ENCODE data around the gene CCDC78.
"Not testable (repeated sequence)": the region's sequence is repeated elsewhere in the genome, so short reads cannot be mapped to it uniquely, and the experiment has no call there.

The CCDC78 gene

DNA sequence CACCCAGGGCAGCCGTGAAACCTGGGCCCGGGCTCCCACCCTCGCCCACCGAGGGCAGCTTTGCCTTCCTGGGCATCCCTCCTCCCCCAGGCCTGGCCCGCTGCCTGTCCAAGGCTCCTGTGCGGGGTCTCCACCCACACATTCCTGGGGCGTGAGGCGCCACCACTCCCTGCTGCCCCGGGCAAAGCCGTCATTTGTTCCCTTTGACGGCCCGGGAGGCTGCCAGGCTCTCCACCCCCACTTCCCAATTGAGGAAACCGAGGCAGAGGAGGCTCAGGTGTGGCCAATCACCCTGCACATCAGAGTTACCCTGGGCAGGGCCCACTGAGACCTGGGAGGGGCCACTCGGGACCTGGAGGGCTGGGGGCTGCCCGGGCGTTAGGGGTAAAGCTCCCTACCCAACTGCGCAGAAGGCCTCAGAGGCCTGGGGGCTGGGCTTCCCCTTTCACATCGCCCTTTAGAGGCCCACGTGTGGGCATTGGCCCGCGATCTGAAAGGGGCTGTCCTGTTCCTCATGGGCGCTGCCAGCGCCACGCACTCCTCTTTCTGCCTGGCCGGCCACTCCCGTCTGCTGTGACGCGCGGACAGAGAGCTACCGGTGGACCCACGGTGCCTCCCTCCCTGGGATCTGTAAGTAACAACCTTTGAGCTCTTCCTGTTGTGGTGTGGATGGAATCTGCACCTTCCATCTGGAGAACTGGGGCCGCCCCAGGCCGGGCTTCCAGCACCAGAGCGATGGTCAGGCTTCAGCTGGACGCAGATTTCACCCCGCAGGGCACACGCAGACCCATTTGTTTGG, 34.5 kb upstream of the CCDC78 start, which contains the start of gene MSLN:
Gene MSLN (plus strand): TSS at position 190 of the 799 bp plus-strand sequence. CDS start 1,947 bp downstream, outside the sequence.
- no peak for DNase-seq

DNA sequence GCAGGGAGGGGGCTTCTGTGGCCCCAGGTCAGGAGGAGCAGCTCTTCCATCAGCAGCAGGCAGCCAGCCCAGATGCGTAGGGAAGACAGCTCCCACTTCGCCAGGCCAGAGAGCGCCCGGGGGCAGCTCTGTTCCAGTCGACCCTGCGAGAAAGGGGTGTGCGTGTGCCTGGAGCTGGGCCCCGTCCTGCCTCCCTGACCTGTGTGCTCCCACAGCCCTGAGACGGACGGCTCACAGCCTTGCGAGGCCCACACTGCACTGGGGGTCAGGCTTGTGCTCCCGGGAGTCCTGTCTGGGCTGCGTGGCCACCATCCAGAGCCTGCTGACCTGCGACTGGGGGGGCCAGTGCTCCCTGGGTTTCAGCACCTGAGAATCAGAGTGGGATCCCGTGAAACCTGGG, 33.8 kb upstream of the CCDC78 start:
- DNase-seq: no peak

DNA sequence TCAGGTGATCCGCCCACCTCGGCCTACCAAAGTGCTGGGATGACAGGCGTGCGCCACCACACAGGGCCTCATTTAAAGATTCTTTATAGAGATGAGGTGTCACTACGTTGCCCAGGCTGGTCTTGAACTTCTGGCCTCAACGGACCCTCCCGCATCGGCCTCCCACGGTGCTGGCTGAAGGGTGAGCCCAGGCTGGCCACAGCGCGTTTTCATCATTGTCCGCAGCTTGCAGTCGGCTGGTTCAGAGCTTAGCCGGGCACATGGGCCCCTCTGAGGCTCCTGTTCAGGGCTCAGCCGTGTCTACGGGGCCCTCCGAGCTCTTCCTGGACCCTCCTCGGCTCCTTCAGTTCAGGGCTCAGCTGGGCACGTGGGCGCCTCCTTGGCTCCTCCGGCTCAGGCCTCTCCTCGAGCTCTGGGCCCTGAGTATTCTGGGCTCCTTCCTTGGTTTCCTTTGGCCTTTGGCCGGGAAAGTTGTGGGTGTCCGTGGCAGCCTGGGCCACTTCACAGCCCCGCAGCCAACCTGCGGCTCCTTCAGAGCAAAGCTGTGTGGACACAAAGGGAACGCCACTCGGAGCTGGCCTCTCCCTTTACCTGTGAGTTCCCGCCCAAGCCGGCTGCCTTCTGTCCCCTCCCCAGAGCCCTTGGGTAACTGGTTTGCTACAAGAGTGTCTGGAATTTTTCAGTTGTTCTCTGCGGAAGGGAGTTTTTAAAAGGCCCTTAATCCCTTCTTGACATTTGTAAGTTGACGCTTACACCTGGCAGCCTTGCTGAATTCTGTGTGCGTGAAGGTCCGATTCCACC, 33.1 kb upstream of the CCDC78 start:
- no peak for DNase-seq

DNA sequence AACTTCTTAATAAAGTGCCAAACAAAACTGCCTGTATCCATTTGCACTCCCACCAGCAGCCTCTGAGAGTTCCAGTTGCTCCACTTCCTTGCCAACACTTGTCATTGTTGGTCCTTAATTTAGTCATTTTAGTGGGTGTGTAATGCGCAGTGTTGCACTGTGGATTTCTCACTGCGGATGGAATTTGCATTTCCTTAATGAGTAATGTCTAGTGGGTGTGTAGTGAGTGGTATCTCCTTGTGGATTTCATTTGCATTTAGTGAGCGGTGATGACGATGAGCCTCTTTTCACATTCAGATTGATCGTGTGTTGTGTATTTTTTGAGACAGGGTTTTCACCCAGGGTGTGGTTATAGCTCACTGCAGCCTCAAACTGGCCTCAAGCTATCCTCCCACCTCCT, 30.2 kb upstream of the CCDC78 start:
- no peak for DNase-seq

DNA sequence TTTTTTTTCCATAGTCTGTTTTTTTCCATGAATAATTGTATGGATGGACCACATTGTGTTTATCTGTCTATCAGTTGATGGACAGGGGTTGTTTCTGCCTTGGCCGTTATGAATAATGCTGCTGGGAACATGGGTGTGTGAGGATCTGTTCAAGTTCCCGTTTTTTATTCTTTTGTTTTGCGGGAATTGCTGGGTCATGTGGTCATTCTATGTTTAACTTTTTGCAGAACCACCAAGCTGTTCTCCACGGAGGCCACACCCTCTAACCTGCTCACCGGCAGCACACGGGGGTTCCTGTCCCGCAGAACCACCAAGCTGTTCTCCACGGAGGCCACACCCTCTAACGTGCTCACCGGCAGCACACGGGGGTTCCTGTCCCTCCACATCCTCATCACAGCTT, 28.4 kb upstream of the CCDC78 start:
- no peak for DNase-seq

DNA sequence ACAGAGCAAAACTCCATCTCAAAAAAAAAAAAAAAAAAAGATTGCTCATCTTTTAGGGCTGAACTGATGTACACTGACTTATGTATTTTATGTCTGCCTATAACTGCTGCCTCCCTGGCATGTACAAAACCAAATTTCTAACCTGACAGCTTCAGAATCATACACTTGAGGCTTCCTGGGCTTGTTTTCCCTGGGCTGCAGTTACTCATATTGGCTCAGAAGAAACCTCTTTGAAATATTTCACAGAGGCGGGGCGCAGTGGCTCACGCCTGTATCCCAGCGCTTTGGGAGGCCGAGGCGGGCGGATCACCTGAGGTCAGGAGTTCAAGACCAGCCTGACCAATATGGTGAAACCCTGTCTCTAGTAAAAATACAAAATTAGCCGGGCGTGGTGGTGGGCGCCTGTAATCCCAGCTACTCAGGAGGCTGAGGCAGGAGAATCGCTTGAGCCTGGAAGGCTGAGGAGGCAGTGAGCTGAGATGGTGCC, 27.9 kb upstream of the CCDC78 start:
- DNase-seq: not testable (repeated sequence)

DNA sequence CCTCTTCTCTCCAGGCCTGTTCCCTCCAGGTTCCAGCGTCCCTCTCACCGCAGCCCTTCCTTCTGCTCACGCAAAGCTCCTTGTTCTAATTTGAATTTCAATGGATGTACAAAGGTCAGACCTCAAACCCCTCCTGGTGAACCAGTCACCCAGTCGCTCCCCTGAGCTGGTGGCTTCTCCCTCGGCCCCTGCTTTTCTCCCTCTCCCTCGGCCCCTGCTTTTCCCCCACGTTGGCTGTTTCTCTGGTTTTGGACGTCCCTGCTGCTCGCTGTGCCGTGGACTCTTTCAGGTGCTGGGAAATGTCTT, 25.7 kb upstream of the CCDC78 start:
- DNase-seq: no peak

DNA sequence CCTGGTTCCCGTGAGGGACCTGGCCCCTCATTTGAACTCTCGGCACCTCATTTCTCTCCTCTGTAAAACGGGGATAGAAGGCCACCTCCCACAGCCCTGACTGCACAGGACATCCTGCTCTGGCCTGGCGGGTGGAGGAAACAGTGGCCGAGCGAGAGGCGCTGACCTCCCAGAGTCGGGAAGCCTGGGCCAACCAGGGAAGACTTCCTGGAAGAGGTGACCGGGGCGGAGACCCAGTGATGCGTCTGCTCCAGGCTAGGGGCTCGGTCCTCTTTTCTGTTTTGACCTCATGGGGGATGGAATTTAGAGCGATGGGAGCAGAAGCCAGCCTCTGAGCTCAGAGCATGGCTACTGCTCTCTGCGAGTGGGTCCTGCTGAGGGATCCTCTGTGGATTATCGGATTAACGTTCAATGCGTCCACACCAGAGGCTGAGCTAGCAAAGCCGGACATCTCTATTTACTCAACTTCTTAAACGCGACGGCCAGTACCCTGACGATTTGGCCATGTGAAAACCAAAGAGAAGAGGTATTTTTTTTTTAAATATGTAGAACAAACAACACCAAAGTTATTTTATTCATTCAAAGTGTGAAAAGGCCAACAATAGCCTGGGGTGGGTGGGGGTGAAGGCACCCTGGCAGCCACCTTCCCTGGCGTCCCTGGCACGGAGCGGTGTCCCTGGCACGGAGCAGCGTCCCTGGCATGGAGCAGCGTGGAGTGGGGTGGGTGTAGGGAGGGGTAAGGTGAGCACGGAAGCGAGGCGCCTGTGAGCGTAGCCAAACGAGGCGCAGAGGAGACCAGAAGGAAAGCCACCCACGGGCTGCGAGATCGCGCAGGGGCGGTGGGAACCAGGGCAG, 25.1 kb upstream of the CCDC78 start:
- no peak for DNase-seq

DNA sequence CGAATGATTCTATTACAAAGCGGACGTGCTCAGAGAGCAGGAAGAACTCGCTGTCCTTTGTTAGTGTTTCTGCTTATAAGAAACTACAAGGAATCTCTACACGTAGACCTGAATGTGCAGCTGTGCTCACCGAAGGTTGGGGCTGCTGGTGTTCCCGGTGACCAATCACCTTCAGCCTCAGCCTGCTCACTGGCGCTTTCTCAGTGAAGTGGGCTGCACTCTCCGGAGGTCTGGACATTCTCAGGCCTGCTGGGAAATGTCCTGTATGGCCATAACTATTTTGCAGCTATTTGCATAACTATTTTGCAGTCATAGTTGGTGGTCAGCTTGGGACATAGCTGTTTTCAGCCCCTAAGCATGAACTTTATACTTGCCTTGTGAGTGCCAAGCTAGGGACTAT, 24.2 kb upstream of the CCDC78 start:
- no peak for DNase-seq

DNA sequence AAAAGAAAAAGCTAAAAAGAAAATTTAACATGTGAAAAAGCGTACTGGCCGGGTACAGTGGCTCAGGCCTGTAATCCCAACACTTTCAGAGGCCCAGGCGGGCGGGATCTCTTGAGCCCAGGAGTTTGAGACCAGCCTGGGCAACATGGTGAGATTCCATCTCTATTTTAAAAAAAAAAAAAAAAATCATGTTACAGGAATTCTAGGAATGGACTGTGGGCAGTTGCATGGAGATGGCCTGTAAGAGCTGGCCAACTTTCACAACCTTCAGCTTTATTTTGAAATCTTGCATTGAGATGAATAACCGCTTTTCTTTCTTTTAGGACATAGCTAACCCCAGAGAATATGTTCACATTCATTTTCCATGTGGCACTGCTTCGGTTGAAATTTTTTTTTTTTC, 22.8 kb upstream of the CCDC78 start:
- DNase-seq: no peak

DNA sequence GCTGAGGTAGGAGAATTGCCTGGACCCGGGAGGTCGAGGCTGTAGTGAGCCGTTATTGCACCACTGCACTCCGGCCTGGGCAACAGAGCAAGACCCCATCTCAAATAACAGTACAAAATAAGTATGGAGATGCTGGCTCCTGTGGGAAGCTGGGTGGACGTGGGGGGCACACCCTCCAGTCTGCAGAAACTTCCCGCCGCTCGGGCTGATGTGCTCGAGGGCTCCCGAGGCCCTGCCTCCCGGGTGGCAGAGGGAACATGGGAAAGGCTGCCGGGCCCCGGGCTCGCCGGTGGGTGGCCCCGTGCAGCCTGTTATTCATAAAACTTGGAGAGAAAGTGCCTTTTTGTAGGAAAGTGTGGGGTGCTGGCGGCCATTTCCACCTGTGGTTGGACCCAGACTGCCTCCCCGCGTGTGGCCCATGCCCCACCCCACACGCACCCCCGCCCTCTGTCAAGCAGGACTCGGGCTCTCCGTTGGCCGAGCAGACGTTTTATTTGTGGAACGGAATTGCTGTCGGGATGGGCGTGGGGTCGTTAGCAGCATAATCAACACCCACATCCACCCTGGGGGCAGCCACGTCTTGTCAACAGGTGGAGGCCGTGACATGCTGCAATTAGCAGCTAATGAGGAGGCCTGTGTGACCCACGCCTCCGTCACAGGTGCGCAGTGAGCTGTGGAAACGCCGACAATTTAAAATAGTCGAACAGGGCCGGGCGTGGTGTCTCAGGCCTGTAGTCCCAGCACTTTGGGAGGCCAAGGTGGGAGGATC, 21.9 kb upstream of the CCDC78 start:
- DNase-seq: no peak

DNA sequence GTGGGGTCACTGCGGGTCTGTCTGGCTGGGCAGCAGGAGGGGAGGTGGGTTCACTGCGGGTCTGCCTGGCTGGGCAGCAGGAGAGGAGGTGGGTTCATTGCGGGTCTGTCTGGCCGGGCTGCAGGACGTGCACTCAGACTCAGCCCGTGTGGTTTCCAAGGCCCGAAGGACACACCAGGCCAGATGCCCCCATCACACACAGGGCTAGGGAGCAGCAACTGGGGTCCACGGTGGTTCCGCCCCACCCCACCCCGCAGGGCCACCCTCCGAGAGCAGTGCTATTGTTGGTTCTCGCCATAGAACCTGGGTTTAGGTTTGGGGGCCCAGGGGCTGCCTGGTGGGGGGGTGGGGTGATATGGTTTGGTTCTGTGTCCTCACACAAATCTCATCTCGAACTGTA, 20.4 kb upstream of the CCDC78 start:
- DNase-seq: no peak

DNA sequence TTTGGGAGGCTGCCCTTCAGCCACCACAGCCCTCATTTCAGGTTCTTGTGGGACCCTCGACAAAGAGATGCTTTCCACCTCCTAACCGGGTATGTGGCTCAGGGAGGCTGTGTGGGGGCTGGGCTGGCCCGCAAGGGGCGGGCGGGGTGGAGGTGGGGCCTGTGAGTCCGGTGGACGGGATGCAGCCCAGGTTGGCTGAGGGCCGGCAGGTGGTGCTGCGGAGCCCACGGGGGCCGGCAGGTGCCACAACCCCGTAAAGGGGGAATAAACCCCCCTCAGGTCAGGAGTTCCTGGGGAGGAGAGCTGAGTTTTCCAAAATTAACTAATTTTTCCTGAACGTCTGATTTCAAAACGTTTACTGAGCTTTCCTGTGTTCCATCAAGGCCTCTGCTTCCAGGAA, 19.5 kb upstream of the CCDC78 start:
- no peak for DNase-seq

DNA sequence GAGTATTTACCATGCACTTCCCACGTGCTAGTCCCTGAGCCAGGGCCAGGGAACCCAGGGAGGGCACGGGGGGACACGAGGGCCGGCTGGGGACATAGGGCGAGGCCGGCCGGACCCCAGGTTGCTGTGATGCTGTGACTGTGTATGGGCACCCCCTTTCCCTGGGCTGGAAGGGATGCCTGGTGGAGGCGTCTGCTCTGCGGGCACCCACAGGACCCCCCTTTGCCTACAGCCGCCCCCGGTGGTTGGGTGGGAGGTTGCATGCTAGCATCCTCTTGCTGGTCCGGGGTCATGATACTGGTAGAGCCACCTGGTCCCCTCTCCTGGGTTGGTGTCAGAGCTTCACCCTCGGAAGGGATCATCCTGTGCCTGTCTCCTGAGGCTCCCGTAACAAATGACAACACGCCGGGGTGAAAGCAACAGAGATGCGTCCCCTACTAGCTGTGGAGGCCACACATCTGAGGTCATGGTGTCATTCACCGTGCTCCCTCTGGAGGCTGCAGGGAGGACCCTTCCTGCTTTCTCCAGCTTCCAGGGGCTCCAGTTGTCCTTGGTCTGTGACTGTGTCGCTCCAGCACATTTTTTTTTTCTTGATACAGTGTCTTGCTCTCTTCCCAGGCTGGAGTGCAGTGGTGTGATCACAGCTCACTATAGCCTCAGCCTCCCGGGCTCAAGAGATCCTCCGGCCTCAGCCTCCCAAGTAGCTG, 17.7 kb upstream of the CCDC78 start:
- DNase-seq: no peak

DNA sequence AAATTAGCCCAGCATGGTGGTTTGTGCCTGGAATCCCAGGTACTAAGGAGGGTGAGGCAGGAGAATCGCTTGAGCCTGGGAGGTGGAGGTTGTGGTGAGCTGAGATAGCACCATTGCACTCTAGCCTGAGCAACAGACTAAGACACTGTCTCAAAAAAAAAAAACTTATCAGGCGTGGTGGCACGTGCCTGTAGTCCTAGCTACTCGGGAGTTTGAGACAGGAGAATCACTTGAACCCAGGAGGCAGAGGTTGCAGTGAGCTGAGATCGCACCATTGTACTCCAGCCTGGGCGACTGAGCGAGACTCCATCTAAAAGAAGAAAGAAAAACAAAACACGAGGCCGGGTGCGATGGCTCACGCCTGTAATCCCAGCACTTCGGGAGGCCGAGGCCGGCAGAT, 16.7 kb upstream of the CCDC78 start:
- not testable (repeated sequence) for DNase-seq

DNA sequence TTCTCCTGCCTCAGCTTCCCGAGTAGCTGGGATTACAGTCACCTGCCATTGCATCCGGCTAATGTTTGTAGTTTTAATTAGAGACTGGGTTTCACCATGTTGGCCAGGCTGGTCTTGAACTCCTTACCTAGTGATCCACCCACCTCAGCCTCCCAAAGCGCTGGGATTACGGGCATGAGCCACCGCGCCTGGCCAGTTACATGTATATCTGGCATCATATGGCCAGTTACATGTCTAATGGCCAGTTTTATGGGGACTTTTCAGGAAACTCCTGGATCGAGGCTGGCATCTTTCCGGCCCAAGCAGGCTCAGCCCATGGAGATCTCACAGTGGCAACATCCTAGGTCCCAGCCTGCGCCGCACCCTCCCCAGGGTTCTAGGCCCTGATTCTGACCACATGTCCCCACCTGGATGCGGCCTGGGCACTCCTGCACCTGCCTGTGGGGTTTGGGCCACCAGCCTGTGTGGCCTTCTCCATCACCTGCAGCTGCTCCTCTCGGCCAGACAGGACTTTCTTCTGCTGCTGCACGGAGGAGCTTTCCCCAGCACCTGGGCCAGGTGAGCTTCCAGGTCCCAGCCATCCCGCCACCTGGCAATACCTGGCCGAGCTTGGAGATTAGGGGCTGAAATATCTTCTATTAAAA, 15.9 kb upstream of the CCDC78 start:
- DNase-seq: no peak

DNA sequence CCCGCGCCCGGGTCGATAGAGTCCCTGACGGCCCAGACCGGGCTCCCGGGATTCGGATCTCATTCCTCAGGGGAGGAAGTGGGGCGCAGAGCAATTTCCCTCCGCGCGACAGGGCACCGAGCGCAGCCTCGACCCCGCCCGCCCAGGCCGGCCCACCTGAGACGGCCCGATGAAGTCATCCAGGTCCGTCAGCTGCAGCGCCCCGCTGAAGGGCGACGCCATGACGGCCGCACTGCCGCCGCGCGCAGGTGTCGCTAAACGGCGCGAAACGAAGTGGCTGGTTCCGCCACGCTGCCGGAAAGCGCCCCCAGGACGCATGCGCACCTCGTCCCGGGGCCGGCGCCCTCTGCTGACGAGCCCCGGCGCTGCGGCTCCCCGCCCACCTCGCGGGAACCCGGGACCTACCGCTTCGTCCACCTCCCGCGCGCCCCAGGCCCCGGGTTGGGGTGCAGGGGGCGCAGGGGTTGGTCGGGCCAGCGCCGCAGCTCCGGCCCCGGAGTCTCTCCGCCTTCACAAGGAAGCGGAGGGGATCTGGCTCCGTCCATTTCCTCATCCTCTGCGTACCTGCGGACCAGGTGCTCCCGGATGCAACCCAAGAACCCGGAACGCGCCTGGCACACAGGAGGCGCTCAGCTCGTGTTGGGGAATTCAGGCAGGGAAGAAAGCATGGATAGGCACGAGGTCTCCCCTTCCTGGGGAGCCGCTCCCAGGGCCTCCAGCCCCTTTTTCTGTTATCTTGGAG, 14.7 kb upstream of the CCDC78 start, which contains the start of gene CIAO3:
Gene CIAO3 (minus strand): TSS at position 234 of the 742 bp plus-strand sequence. CDS start 12 bp downstream, at position 222.
- DNase-seq: peak; percentile 68

DNA sequence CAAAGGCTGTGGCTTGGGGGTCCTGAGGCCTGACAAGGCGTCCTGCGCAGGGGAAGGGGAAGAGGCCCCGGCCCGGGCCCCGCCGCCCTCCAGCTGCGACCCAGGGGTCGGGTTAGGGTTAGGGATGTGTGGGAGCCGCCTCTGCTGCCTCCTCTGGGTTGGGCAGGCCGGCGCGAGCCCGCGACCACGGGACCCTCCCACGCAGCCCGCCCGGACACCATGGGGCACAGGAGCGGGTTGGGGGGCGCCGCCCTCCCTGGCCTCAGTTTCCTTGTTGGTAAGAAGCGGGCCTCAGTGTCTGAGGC, 14.2 kb upstream of the CCDC78 start:
- DNase-seq: no peak

DNA sequence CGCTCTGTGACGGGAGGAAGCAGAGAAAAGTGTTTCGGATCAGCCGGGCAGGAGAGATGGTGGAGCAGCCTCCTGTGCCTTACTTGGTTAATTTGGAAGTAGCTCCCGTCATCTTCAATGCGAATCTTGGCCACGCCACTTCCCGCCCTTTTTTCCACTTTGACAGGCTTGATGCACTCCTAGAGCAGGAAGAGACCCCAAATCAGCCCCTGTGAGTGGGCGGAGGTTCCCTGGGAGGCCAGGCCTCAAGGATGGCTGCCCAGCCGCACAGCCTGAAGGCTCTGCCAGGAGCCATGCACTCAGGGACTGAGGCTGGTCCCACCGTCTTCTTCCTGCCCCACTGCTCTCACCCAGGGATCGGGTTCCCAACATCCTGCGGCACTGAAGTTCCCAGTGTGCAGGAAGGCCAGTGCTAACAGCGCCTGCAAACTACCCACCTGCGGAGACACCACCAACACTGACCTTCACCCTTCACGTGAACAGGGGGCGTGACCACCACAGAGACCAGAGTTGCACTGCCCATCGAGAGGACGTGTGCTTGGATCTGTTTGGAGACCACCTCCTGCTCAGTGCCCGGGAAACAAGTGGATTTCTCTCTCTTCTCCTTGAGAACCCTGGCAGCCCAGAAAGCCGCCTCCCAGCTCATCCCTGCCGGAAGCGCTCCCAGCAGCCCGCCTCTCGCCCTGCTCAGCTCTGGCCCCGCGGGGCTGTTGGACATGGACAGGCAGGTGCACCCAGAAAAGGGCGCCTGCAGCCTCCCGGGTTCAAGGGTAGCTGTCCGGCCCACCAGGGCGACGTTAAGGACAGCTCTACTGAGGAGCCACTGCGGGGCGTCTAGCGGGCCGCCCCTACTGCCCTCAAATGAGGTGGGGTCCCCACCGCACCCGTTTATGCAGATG, 13.6 kb upstream of the CCDC78 start:
- no peak for DNase-seq
